B cell (primary cell): ENCODE data around the gene SMAD9. TPM values are rescaled to one million over a fixed set of nuclear protein-coding genes. Genes with fewer than 3 reads are reported as not detected.

Experiments used
- ATAC-seq: fragments of 200-7000 bp; cut with Tn5 transposase; one replicate; pipeline ENCODE4 v1.10.0; 2021; ENCODE audit warnings: low read depth, mild to moderate bottlenecking, moderate number of reproducible peaks, moderate library complexity
- CTCF ChIA-PET: fragments of 350-600 bp; sonication (Branson Sonifier 250); formaldehyde crosslinking; loops from one replicate; lab custom pipeline; 2021; ENCODE audit warnings: antibody characterized with exemption, inconsistent platforms; lab: Charles Lee
- POLR2A ChIA-PET: fragments of 350-600 bp; sonication (Branson Sonifier 250); formaldehyde crosslinking; loops from one replicate; lab custom pipeline; 2021; ENCODE audit warnings: antibody characterized with exemption; lab: Charles Lee
- DNase-seq: peaks from one replicate; pipeline ENCODE4 v3.0.0; 2013
- H2AFZ ChIP-seq: 2 replicates; pipeline ENCODE4 v1.6.1; 2012; ENCODE audit warnings: mild to moderate bottlenecking, low read depth, low read length; ENCODE audit not compliant: insufficient read depth, poor library complexity, severe bottlenecking
- H3K27ac ChIP-seq, 2 donors: 1 replicate in 1 of 2; 2 replicates in 1 of 2; pipeline ENCODE4 v1.5.1; 2012 to 2013; ENCODE audit warnings: low read length in 2 of 2, mild to moderate bottlenecking in 2 of 2, moderate library complexity in 1 of 2
- H3K27me3 ChIP-seq, 4 experiments: fragments of 200-600 bp in 1 of 4; sonication (generic) in 1 of 4; replicated peaks in 1 of 4; 1 replicate in 2 of 4; 2 replicates in 2 of 4; pipeline versions ENCODE4 v1.6.1 to v1.7.0; 2013 to 2016; ENCODE audit warnings: low read length in 3 of 4, mild to moderate bottlenecking in 2 of 4, mixed read lengths in 1 of 4, moderate library complexity in 1 of 4; ENCODE audit not compliant: insufficient read depth in 4 of 4, control insufficient read depth in 3 of 4; ENCODE audit errors: control extremely low read depth in 1 of 4
- H3K36me3 ChIP-seq, 2 experiments: replicated peaks in 1 of 2; 1 replicate in 1 of 2; 2 replicates in 1 of 2; pipeline versions ENCODE4 v1.6.1 to v1.7.1; 2013; ENCODE audit warnings: low read length in 1 of 2; ENCODE audit not compliant: insufficient read depth in 2 of 2, control insufficient read depth in 1 of 2; ENCODE audit errors: control extremely low read depth in 1 of 2, extremely low read depth in 1 of 2
- H3K4me1 ChIP-seq, 2 donors: fragments of 200-600 bp in 1 of 2; sonication (generic) in 1 of 2; 1 replicate in 1 of 2; 2 replicates in 1 of 2; pipeline versions ENCODE4 v1.5.1 to v1.6.1; 2013 to 2017; ENCODE audit warnings: low read length in 2 of 2; ENCODE audit not compliant: control insufficient read depth in 2 of 2, insufficient read depth in 2 of 2
- H3K4me2 ChIP-seq: replicated peaks from 2 replicates; pipeline ENCODE3; 2012; ENCODE audit warnings: mild to moderate bottlenecking, low read depth, low read length; ENCODE audit not compliant: poor library complexity, severe bottlenecking
- H3K4me3 ChIP-seq, 5 experiments: fragments of 200-600 bp in 1 of 5; sonication (generic) in 1 of 5; 1 replicate in 3 of 5; 2 replicates in 2 of 5; pipeline versions ENCODE4 v1.5.1 to v1.7.0; 2011 to 2016; ENCODE audit warnings: low read length in 4 of 5, mild to moderate bottlenecking in 4 of 5, low read depth in 2 of 5, control low read depth in 1 of 5, moderate library complexity in 1 of 5; ENCODE audit not compliant: insufficient read depth in 1 of 5; ENCODE audit errors: control extremely low read depth in 1 of 5, extremely low read depth in 1 of 5
- H3K79me2 ChIP-seq: fragments of 200-600 bp; sonication (generic); one replicate; pipeline ENCODE4 v1.6.0; 2016; ENCODE audit warnings: low read length; ENCODE audit not compliant: control insufficient read depth, insufficient read depth
- H3K9ac ChIP-seq: fragments of 200-600 bp; sonication (generic); 2 replicates; pipeline ENCODE4 v1.6.1; 2017; ENCODE audit warnings: mild to moderate bottlenecking, low read length, moderate library complexity
- H3K9me3 ChIP-seq, 3 donors: one replicate each; pipeline versions ENCODE4 v1.6.1 to v1.7.1; 2013; ENCODE audit warnings: low read length in 2 of 3; ENCODE audit not compliant: control insufficient read depth in 2 of 3, insufficient read depth in 1 of 3; ENCODE audit errors: control extremely low read depth in 1 of 3
- H4K20me1 ChIP-seq: 2 replicates; pipeline ENCODE4 v1.6.0; 2012; ENCODE audit warnings: mild to moderate bottlenecking, low read length; ENCODE audit not compliant: insufficient read depth, control insufficient read depth, poor library complexity, severe bottlenecking
- H3K27ac Mint-ChIP-seq: one replicate; pipeline ENCODE4 v1.8.0; 2021; ENCODE audit warnings: mixed read lengths
- H3K27me3 Mint-ChIP-seq: one replicate; pipeline ENCODE4 v1.8.0; 2021; ENCODE audit warnings: mixed read lengths
- H3K4me1 Mint-ChIP-seq: one replicate; pipeline ENCODE4 v1.8.0; 2021; ENCODE audit warnings: mixed read lengths
- H3K4me3 Mint-ChIP-seq: one replicate; pipeline ENCODE4 v1.8.0; 2021; ENCODE audit warnings: mixed read lengths
- H3K9me3 Mint-ChIP-seq: one replicate; pipeline ENCODE4 v1.8.0; 2022; ENCODE audit warnings: mixed read lengths; ENCODE audit not compliant: insufficient read depth
- CTCF ChIP-seq: fragments of 200-600 bp; IDR thresholded peaks from one replicate; pipeline ENCODE4 v1.8.0; 2022; ENCODE audit warnings: antibody characterized with exemption, mild to moderate bottlenecking
- EZH2 ChIP-seq: IDR thresholded peaks from 2 replicates; pipeline ENCODE4 v1.6.1; 2012; ENCODE audit warnings: borderline replicate concordance, low read depth, mild to moderate bottlenecking, moderate library complexity, low read length; ENCODE audit not compliant: insufficient read depth, poor library complexity, severe bottlenecking
- WGBS: methylation state at CpG from one replicate; pipeline ENCODE4 v1.1.5; 2013; ENCODE audit warnings: missing lambda C conversion rate; ENCODE audit not compliant: insufficient coverage; 5-methylcytosine and 5-hydroxymethylcytosine counted together
- intact Hi-C: fragments of 100-400 bp; cut with micrococcal nuclease; formaldehyde crosslinking; loops from one replicate; pipeline ENCODE4 v1.10.0; 2022
- polyA plus RNA-seq: library from polyadenylated mRNA; depleted of rRNA; stranded (reverse); fragments of >200 nt; gene quantifications from 2 replicates; pipeline ENCODE4 v1.2.3, GENCODE V29; 2012
- total RNA-seq, 2 donors: library from RNA; stranded (reverse); fragments of 120-200 nt in 1 of 2; gene quantifications; 1 replicate in 1 of 2; 2 replicates in 1 of 2; pipeline versions ENCODE4 v1.2.3 to v1.2.4, GENCODE V29; 2013 to 2022

The SMAD9 gene
- total and polyA plus RNA-seq, 2 donors (not counting 1 experiment from before 2014, with no cell fraction given), result not detected

GRCh38 chr13:36834299-36834698 lies 85.7 kb downstream of the SMAD9 start:
- intact Hi-C loops, result no loop called here
- ATAC-seq, result no peak
- H3K4me3 Mint-ChIP-seq, result no peak overlapping the region

GRCh38 chr13:36831291-36831690 lies 88.7 kb downstream of the SMAD9 start:
- CTCF ChIA-PET, result no interaction called here
- no peaks in the 10 kb centered on the region for H3K4me1 Mint-ChIP-seq
- Histone ChIP-seq H3K9me3 (no peaks in the 10 kb centered on the region), H3K4me2 (no peak overlapping the region), H3K4me1 (no peaks in the 10 kb centered on the region), H4K20me1 (no peaks in the 10 kb centered on the region), H2AFZ (no peak overlapping the region), H3K36me3 (peaks cover 6 to 8% of the 10 kb centered on the region in 2 experiments), H3K27ac (no peak overlapping the region), H3K9ac (no peak overlapping the region), H3K4me3 (no peak overlapping the region), H3K79me2 (peaks cover 3% of the 10 kb centered on the region), H3K27me3 (no peaks in the 10 kb centered on the region)
- no peak for TF ChIP-seq CTCF
- TF ChIP-seq EZH2, result no peak
- H3K27ac Mint-ChIP-seq, result no peak overlapping the region
- no peak overlapping the region for H3K4me3 Mint-ChIP-seq
- no peaks in the 10 kb centered on the region for H3K27me3 Mint-ChIP-seq
- no peak for ATAC-seq
- no peak for DNase-seq
- H3K9me3 Mint-ChIP-seq, result no peaks in the 10 kb centered on the region
- WGBS, result 100% methylated on average over 1 of the region's 3 CpGs
- POLR2A ChIA-PET, result no interaction called here
- intact Hi-C loops, result no loop called here

More at GRCh38 chr13:36834299-36834698, 85.7 kb downstream of the SMAD9 start:
- Histone ChIP-seq H3K79me2 (no peaks in the 10 kb centered on the region), H3K27me3 (no peaks in the 10 kb centered on the region), H3K4me2 (no peak overlapping the region), H3K4me1 (no peaks in the 10 kb centered on the region), H3K9me3 (no peaks in the 10 kb centered on the region), H3K9ac (no peak overlapping the region), H4K20me1 (no peaks in the 10 kb centered on the region), H3K36me3 (no peaks in the 10 kb centered on the region), H2AFZ (no peak overlapping the region), H3K4me3 (no peak overlapping the region), H3K27ac (no peak overlapping the region)
- Mint-ChIP-seq H3K9me3 (no peaks in the 10 kb centered on the region), H3K4me1 (no peaks in the 10 kb centered on the region), H3K27me3 (no peaks in the 10 kb centered on the region), H3K27ac (no peak overlapping the region)
- ChIA-PET CTCF (no interaction called here), POLR2A (no interaction called here)
- no peak for DNase-seq
- TF ChIP-seq CTCF (no peak), EZH2 (no peak)
- WGBS, result 100% methylated on average over 1 of the region's 3 CpGs
